MM.1S (cell line): ENCODE data around the gene PRTN3.

ENCODE experiments used
- DNase-seq: peaks from one replicate; pipeline ENCODE4 v3.0.0-alpha.2; 2015
- H2AFZ ChIP-seq: fragments of 300-600 bp; sonication (generic); 2 replicates; pipeline ENCODE4 v1.6.0; 2016; ENCODE audit warnings: antibody characterized with exemption, low read length
- H3F3A ChIP-seq: fragments of 300-600 bp; sonication (generic); 2 replicates; pipeline ENCODE4 v1.6.1; 2016; ENCODE audit warnings: mild to moderate bottlenecking, antibody characterized with exemption, low read length, moderate library complexity, mixed read lengths; ENCODE audit not compliant: insufficient read depth
- H3K27ac ChIP-seq: fragments of 300-600 bp; sonication (generic); 2 replicates; pipeline ENCODE4 v1.5.1; 2016; ENCODE audit warnings: mild to moderate bottlenecking, low read length
- H3K27me3 ChIP-seq: fragments of 300-600 bp; sonication (generic); replicated peaks from 2 replicates; pipeline ENCODE4 v1.6.0; 2016; ENCODE audit warnings: low read length; ENCODE audit not compliant: insufficient read depth
- H3K36me3 ChIP-seq: fragments of 300-600 bp; sonication (generic); replicated peaks from 2 replicates; pipeline ENCODE4 v1.6.1; 2016; ENCODE audit warnings: mild to moderate bottlenecking, low read length, mixed read lengths; ENCODE audit not compliant: insufficient read depth
- H3K4me1 ChIP-seq: fragments of 300-600 bp; sonication (generic); 2 replicates; pipeline ENCODE4 v1.6.1; 2016; ENCODE audit warnings: low read length, mixed read lengths
- H3K4me2 ChIP-seq: fragments of 300-600 bp; sonication (generic); 2 replicates; pipeline ENCODE4 v1.6.0; 2016; ENCODE audit warnings: low read depth, low read length
- H3K4me3 ChIP-seq: fragments of 300-600 bp; sonication (generic); 2 replicates; pipeline ENCODE4 v1.5.1; 2016; ENCODE audit warnings: low read length, mixed read lengths
- H3K79me2 ChIP-seq: fragments of 300-600 bp; sonication (generic); 2 replicates; pipeline ENCODE4 v1.6.1; 2016; ENCODE audit warnings: mixed run types, low read length, mixed read lengths
- H3K9ac ChIP-seq: fragments of 300-600 bp; sonication (generic); 2 replicates; pipeline ENCODE4 v1.6.1; 2016; ENCODE audit warnings: low read length, mixed read lengths
- H3K9me2 ChIP-seq: fragments of 300-600 bp; sonication (generic); replicated peaks from 2 replicates; pipeline ENCODE4 v1.6.1; 2016; ENCODE audit warnings: mild to moderate bottlenecking, low read length, mixed read lengths; ENCODE audit not compliant: insufficient read depth
- H3K9me3 ChIP-seq: fragments of 300-600 bp; sonication (generic); replicated peaks from 2 replicates; pipeline ENCODE4 v1.6.1; 2016; ENCODE audit warnings: mild to moderate bottlenecking, low read length, mixed read lengths; ENCODE audit not compliant: insufficient read depth
- H4K20me1 ChIP-seq: fragments of 300-600 bp; sonication (generic); 2 replicates; pipeline ENCODE4 v1.6.1; 2016; ENCODE audit warnings: mild to moderate bottlenecking, low read length, moderate library complexity, mixed read lengths; ENCODE audit not compliant: insufficient read depth
- CTCF ChIP-seq: fragments of 300-600 bp; sonication (generic); IDR thresholded peaks from 2 replicates; pipeline ENCODE4 v1.5.1; 2016; ENCODE audit warnings: antibody characterized with exemption, low read length, mixed read lengths
- EZH2 ChIP-seq: fragments of 300-600 bp; sonication (generic); optimal IDR thresholded peaks from 2 replicates; pipeline ENCODE3; 2017; ENCODE audit warnings: low read depth, mild to moderate bottlenecking, antibody characterized with exemption, low read length, mixed read lengths
- EZH2phosphoT487 ChIP-seq: fragments of 300-600 bp; sonication (generic); IDR thresholded peaks from 2 replicates; pipeline ENCODE4 v1.6.1; 2018; ENCODE audit warnings: antibody characterized with exemption, low read length

Gene PRTN3

DNA sequence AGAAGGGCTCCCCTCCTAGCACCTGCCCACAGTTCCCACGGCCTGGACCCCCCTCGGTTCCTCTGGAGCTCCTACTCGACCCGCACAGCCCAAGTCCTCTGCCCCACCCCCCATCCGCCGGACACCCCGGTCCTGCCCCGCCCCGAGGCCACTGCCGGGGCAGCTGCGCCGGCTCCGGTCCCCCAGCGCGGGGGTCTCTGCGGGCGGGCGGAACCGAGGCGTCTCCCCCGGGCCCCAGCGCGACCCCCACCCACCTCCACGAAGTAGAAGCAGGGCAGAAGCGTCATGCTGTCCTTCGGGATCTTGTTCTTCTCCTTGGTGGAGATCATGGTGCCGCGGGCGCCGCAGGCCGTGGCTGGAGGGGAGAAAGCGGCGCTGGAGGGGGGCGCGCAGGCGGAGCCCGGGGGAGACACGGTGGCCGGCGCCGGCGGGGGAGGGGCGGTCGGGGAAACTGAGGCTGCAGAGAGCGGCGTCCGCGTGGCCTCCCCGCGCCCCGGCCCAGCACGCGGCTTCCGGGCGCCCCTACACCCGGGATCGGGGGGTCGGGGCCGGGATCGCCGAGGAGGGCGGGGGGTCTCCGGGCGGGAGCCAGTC, 19.5 kb upstream of the PRTN3 start:
- no peaks in the 10 kb centered on the region for H3K36me3 ChIP-seq

GRCh38 chr19:821825-822503, 18.8 kb upstream of the PRTN3 start, which contains the start of gene PLPPR3:
PLPPR3 (minus strand) TSS chr19:821955; CDS start chr19:821559, 396 bp downstream.
- Histone ChIP-seq H4K20me1 (no peaks in the 10 kb centered on the region), H3K9me3 (no peaks in the 10 kb centered on the region), H3F3A (no peaks in the 10 kb centered on the region), H2AFZ (no peak within 1 kb of the TSS), H3K36me3 (no peaks in the 10 kb centered on the region), H3K4me2 (no peak within 1 kb of the TSS), H3K27ac (no peak within 1 kb of the TSS), H3K9me2 (no peaks in the 10 kb centered on the region), H3K4me1 (no peaks in the 10 kb centered on the region), H3K79me2 (no peaks in the 10 kb centered on the region), H3K4me3 (no peak within 1 kb of the TSS), H3K9ac (no peak within 1 kb of the TSS), H3K27me3 (peaks cover 39% of the 10 kb centered on the region)
- no peak for TF ChIP-seq EZH2
- no peak for TF ChIP-seq EZH2phosphoT487
- no peak for TF ChIP-seq CTCF
- DNase-seq, result no peak

More for the DNA sequence above, 19.5 kb upstream of the PRTN3 start:
- Histone ChIP-seq H3F3A (no peaks in the 10 kb centered on the region), H3K4me3 (no peak overlapping the region), H3K4me2 (no peak overlapping the region), H3K9me3 (no peaks in the 10 kb centered on the region), H2AFZ (no peak overlapping the region), H3K79me2 (no peaks in the 10 kb centered on the region), H4K20me1 (no peaks in the 10 kb centered on the region), H3K4me1 (no peaks in the 10 kb centered on the region), H3K27ac (no peak overlapping the region), H3K27me3 (peaks cover 34% of the 10 kb centered on the region), H3K9ac (no peak overlapping the region), H3K9me2 (no peaks in the 10 kb centered on the region)
- no peak for DNase-seq
- TF ChIP-seq EZH2phosphoT487 (no peak), EZH2 (no peak), CTCF (no peak)

DNA sequence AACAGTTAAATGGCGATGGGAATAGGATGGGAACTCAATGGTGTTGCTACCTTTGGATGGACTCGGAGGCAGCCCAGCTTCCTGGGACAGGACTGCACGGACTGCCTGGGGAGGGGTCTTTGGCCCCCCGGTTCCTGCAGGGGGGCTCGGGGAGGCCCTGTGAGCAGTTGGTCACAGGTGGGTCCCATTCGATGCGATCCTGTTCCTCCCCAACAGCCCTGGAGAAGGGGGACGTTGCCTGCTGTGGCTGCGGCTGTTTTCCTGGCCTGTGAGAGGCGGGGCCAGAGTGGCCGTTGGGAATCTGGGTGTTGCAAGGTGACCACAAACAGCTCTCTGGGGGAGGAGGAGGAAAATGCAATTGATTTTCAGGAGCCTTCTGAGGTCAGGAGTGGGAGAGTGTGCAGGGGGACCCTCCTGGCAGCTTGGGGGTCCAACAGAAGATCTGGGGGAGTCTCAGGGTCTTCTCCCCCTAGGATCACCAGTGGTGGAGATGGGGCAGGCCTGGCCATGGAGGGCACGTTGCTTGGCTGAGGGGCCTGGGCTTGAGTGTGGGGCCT, 17.2 kb upstream of the PRTN3 start:
- H3K27ac ChIP-seq, result no peak overlapping the region
- H3K4me3 ChIP-seq, result no peak overlapping the region

More for the DNA sequence above, 17.2 kb upstream of the PRTN3 start:
- Histone ChIP-seq H3K27me3 (peaks cover 51% of the 10 kb centered on the region), H3K9me3 (no peaks in the 10 kb centered on the region), H2AFZ (no peak overlapping the region), H4K20me1 (no peaks in the 10 kb centered on the region), H3K4me1 (no peaks in the 10 kb centered on the region), H3K9ac (no peak overlapping the region), H3K4me2 (no peak overlapping the region), H3K9me2 (no peaks in the 10 kb centered on the region), H3K79me2 (no peaks in the 10 kb centered on the region), H3F3A (no peaks in the 10 kb centered on the region), H3K36me3 (no peaks in the 10 kb centered on the region)
- no peak for DNase-seq
- TF ChIP-seq EZH2 (no peak), CTCF (no peak), EZH2phosphoT487 (no peak)
